Measurements from ENCODE around the gene ENO2.

- no peak for TF ChIP-seq CTCF (IDR thresholded peaks at IDR 0.05)
- no peak for TF ChIP-seq POLR2A (IDR thresholded peaks at IDR 0.05)
Measured at GRCh38 chr12:6936194-6936635, 21.8 kb downstream of the ENO2 start.
